Activated naive CD4-positive, alpha-beta T cell treated with Interleukin-2 at 50 U/mL for 16 hours (primary cell): ENCODE results near the gene PAPLN.

Source experiments
- DNase-seq: peaks from one replicate; pipeline ENCODE4 v3.0.0-alpha.2; 2020

The PAPLN gene

DNA sequence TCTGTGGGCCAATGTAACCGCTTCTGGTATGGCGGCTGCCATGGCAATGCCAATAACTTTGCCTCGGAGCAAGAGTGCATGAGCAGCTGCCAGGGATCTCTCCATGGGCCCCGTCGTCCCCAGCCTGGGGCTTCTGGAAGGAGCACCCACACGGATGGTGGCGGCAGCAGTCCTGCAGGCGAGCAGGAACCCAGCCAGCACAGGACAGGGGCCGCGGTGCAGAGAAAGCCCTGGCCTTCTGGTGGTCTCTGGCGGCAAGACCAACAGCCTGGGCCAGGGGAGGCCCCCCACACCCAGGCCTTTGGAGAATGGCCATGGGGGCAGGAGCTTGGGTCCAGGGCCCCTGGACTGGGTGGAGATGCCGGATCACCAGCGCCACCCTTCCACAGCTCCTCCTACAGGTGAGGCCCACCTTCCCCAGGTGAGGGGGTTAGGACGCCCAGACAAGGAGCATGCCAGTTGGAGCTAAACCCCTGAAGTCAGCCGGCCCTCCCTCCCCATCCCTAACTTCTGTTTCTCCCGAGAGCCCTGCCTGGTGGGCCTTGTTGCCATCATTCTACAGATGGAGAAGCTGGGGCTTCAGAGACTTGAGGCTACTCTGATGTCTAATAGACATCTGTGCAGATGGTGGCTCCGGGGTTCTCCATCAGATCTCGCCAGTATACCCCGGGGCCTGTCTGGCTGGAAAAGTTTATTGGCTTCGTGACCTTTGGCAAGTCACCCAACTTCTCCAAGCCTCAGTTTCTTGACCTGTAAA lies 25.3 kb downstream of the PAPLN start:
- no peak for DNase-seq

DNA sequence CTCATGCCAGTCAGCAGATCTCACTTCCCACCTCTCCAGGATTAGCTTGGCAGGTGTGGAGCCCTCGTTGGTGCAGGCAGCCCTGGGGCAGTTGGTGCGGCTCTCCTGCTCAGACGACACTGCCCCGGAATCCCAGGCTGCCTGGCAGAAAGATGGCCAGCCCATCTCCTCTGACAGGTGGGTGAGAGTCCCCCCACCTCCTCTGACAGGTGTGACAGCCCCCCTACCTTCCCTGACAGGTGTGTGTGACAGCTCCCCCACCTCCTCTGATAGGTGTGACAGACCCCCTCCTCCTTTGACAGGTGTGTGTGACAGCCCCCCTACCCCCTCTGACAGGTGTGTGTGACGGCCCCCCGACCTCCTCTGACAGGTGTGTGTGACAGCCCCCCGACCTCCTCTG lies 26.3 kb downstream of the PAPLN start:
- DNase-seq, result no peak

DNA sequence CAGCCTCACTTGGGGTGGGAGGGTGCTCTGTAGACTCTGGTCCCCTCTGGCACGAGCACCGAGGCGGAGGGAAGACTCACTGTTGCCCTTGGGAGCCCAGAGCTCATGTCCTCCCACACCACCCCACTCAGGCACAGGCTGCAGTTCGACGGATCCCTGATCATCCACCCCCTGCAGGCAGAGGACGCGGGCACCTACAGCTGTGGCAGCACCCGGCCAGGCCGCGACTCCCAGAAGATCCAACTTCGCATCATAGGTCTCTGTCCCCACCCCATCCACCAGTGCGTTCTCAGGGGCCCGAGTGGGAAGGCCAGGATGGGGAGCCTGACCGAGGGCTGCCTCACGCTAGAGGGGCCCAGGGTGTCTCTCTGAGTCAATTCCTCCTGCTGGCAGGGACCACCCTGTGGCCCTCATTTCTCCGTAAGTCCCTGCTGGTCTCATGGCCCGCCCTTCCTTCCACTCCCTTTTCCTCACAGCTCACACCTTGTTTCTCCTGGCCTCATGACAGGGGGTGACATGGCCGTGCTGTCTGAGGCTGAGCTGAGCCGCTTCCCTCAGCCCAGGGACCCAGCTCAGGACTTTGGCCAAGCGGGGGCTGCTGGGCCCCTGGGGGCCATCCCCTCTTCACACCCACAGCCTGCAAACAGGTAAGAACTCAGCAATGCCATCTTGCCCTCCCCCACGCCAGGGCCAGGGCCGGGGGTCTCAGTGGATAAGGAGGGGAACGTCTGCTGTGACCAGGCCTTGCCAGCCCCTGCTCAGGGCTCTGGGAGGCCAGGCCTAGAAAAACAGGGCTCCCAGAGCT lies 27.0 kb downstream of the PAPLN start:
- no peak for DNase-seq

DNA sequence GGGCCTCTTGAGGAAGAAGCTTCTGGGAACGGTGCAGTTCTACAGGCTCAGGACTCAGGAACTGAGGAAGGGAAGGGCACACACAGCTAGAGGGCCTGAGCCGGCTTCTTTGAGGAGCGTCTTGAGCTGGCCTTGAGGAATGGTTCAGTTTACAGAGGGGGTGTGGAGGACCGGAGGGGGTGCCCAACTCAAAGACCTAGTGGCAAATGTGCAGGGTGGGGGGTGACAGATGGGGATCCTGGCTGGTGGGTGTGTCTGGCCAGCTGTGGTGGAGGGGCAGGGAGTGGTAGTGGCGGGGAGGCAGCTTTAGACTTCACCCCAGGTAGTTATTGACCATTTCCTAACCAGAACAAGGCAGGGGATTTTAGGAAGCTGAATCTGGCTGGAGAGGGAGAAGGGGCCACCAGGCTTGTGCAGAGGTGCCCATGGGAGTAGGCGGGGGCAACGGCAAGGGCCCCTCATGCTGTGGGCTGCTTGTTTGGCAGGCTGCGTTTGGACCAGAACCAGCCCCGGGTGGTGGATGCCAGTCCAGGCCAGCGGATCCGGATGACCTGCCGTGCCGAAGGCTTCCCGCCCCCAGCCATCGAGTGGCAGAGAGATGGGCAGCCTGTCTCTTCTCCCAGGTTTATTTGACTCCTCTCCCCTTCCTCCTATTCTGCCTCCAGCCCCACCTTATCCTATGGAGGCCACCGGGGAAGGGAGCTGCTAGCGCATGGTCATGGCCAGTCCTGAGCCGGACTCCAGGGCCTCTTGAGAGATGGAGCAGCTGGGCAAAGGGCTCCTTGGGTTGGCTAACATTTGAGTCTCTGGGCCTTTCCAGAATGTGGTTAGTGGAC lies 27.8 kb downstream of the PAPLN start:
- no peak for DNase-seq

DNA sequence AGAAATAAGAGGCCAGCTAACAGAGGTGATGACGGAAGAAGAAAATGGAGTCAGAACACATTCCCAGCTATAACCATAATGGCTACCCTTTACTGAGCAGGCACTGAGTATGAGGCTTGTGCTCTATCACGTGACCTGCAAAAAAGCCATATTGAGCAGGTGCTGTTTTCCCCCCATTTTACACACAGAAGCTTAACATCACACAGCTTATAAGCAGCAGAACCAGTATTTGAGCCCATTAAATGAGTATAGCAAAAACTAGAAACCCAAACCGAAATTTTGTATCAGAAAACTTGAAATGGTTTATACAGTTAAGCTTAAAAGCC lies 28.4 kb downstream of the PAPLN start:
- DNase-seq, result no peak

DNA sequence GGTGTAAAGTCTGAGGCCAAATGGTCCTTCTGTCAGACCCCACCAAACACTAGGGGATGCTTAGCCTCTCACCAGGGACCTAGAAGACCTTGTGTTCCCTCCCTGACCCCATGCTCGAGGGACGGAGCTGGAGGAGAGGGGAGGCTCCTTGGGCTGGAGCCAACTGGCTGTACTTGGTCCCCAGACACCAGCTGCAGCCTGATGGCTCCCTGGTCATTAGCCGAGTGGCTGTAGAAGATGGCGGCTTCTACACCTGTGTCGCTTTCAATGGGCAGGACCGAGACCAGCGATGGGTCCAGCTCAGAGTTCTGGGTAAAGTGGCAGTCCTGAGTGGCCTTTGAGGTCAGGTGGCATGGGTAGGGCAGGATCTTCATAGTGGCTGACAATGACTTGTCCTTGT lies 29.0 kb downstream of the PAPLN start:
- DNase-seq, result no peak

DNA sequence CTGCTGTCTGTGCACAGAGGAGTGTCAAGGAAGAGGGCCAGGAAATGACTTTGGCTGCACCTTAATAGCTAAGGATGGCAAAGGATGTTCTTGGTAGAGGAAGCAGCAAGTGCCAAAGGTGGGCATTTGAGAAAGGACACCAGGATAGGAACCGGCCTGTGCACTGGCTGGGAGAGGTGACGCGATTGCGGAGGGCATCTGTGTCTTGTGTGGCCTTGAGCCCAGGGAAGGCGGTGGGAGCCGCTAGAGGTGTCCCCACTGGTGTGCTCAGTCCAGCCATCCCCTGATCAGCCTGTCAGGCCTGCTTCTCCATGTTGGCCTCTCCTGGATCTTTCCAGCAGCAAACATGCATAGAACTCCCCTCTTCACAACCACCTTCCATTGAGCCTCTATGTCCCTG lies 30.2 kb downstream of the PAPLN start:
- no peak for DNase-seq

DNA sequence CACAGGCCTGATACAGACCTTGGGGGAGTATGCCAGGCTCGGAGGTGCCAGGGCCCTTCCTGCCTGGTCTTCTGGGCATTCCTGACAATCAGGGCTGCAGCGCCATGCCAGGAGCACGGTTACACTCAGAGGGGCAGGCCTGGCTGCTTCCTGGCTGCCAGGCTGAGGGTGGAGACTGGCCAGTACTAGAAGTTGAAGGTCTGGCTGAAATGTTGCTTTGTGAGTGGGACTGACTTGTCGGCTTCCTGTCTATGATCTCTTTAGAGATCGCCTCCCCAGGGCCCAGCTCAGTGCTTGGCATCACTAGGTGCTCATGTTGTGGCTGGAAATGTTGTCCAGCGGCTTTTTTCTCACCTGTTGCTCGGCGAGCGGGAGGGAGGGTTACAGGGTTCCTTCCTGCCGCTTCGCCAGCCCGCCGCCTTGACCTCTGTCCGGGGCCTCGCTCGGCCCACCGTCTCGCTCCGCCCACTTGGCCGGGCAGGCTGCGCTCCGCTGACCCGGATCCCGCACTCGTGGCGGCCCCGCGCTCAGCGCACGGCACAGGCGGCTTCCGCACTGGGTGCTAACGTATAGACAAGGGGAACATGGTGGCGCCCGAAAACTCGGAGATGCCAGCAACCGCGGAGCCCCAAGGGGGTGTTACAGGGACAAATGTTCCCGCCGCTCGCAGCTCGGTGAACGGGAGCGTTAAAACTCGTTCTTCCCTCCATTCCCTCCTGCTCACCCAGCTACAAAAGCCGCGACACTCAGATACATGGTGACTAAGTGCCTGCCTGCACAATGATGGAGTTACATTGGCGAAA lies 32.6 kb downstream of the PAPLN start:
- DNase-seq, result no peak

DNA sequence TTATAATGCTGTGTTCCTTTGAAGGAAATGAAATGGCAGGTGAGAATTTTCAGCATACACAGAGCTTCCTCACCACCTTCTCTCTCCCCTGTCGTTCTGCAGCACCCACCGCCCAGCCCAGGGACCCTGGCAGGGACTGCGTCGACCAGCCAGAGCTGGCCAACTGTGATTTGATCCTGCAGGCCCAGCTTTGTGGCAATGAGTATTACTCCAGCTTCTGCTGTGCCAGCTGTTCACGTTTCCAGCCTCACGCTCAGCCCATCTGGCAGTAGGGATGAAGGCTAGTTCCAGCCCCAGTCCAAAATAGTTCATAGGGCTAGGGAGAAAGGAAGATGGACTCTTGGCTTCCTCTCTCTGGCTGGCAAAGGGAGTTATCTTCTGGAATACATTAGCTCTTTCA lies 35.1 kb downstream of the PAPLN start:
- no peak for DNase-seq

DNA sequence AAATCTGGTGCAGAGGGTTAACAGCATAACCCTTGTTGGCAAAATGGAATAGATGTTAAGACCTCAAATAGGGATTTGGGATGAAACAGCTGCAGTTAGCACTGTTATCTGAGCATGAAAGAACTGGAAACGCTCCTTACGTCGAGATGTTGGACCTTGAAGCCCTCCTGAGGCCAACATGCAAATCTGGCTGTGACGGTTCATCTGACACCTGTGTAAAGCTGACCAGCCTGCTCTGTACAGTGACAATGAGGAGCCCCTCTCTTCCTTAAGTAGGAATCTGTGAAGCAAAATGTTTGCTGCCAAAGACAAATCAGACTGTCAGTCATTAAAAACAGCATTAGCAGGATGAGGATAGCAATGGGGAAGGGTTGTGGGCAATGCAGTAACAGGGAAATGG lies 36.5 kb downstream of the PAPLN start:
- DNase-seq, result no peak

DNA sequence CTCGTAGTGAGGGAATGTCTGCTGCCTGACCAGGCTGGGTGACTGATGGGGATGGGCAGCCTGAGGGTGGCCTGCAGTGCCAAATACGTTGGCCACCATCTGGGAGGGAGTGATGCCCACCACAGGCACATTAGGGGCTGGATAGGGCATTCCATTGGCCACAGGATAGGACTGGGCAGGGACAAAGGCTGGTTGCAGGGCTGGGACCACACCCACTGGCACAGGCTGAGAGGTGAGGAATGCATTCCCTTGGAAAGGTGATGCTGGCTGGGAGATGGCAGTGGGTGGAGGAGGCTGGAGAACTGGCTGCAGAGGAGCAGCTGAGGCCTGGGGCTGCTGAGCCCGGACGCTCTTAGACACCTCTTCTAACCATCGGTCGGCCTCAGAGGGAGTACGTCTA lies 39.5 kb downstream of the PAPLN start:
- DNase-seq, result no peak

DNA sequence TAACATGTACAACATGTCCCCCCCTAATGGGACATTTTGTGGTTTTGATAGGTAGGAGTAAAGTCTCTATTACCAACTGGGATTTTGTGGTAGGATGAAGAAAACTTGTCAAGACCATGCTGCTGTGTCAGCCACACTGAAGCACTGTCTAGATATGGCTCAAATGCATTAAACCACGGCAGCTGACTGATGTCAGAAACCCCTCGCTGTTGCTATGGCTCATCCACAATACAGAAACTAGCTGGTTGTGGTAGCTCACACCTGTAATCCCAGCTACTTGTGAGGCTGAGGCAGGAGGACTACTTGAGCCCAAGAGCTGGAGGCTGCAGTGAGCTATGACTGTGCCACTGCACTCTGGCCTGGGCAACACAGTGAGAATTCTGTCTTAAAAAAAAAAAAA lies 40.1 kb downstream of the PAPLN start:
- DNase-seq, result no peak

DNA sequence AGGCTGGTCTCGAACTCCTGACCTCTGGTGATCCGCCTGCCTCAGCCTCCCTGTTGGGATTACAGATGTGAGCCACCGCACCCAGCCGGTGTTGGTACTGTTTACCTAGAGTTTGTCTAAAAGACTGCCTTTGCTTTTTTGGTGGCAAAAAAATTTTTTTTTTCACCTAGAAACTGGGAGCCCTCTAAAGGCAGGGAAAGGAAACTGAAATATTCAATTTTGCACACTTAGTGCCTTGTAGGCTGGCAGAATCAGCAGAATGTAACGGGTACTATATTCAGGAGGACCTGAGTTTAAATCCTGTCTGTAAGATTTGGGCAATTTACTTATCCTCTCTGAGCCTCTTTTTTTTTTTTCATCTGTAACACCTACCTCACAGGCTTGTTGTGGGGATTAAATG lies 43.6 kb downstream of the PAPLN start:
- DNase-seq, result no peak

DNA sequence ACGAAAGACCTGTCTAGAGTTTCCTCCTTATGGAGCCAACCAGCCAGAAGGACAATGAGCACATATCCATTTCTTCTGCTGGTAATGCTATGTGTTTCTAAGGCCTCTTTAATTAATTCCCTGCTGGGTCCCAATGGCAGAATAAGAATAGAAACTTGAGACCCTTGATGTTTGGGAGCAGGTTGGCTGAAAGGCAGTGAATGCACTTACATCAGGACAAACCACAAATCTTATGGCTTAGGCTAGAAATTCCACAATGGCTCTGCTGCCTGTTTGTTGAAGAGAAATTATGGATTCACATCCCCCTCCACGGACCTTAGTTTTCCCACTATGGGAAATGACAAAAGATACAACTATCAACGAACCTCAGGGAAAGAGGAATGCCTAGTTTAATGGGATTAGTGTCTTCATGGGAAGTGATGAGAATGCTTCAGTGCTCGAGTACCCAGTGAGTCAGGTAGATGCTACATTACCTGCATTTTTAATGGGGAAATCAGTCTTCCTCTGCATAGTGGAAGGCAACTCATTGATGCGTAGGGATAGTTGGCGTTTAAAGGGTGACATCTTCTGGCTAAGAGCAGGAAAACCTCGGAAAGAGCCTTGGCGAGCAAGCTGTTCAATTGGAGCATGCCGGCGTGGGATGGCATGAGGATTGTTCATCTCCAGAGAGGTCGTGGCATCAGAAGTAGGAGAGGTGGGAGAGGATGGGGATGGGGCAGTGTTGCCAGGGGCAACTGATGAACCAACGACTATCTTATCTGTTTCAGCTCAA lies 46.5 kb downstream of the PAPLN start:
- DNase-seq, result no peak

DNA sequence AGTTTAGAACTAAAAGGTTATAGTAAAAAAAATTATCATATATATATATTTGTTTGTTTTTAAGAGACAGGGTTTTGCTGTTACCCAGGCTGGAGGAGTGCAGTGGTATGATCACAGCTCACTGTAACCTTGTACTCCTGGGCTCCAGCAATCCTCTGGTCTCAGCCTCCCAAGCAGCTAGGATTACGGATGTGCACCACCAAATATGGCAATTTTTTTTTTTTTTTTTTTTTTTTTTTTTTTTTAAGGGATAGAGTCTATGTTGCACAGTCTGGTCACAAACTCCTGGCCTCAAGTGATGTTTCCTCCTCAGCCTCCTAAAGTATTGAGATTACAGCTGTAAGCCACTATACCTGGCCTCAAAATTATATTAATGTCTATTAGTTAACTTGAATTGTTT lies 48.7 kb downstream of the PAPLN start:
- DNase-seq, result no peak

DNA sequence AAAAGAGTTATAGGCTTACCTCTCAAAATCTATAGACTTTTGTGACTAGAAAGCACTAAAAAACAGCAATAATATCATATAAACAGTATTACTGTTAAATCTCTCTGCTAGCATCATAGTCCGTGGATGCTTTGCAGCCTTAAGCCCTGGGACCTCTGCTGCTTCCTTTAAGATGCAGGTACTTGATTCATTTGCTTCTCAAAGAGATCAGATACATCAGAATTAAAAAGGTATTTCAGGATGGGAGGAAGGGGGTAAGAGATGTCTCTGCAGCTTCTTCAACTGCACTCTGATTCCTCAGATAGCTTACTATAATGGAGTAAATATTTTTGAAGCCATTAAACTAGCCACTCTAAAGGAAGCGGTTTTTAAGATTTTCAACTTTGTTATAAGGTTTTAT lies 49.3 kb downstream of the PAPLN start:
- no peak for DNase-seq

DNA sequence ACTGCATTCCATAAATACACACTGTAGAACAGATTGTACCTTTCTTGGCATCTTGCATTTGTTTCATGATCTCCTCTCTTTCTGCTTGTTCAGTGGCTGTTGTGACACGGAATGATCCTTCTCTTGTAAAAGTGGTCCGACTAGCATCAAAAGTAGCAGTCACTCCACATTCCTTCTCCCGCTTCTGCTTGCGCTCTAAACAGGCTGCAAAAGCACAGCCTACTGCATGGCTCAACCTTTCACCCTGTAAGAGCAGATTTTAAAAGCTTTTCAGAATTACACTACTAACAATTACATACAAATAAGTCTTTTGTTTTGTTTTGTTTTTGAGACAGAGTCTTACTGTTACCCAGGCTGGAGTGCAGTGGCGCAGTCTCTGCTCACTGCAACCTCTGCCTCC lies 49.8 kb downstream of the PAPLN start:
- no peak for DNase-seq

DNA sequence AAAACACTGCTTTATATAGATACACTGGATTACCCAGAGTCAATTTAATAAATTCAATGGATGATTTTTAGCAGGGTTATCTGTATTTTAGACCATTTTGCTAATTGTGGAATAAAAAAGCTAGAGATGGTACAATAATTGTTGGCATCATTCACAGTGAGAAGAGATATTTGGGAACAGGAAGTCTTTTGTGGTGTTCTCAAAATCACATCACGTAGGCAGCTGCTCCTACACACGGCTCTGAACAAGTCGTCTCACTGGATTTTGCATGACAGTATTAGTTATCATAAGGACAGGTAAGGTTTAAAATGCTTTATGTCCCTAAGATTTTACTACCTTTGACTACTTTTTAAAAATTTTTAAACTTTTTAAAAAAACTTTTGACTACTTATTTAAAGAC lies 52.0 kb downstream of the PAPLN start:
- DNase-seq, result no peak

DNA sequence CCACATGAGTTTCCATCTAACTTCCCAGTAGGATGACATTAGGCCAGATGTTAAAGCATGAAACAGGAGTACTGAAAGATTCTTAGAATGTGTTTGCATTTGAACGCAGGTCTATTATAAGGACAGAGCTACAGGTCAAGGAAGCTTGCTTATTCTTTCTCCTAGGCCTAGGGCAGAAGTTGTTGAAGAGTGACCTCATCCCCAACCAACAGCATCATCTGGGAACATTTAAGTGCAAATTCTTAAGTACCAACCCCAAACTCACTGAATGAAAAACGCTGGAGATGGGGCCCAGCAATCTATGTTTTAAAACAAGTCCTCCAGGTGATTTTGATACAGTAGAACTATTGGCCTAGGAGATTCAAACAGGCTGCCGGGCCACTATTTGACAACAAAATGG lies 52.4 kb downstream of the PAPLN start:
- no peak for DNase-seq

DNA sequence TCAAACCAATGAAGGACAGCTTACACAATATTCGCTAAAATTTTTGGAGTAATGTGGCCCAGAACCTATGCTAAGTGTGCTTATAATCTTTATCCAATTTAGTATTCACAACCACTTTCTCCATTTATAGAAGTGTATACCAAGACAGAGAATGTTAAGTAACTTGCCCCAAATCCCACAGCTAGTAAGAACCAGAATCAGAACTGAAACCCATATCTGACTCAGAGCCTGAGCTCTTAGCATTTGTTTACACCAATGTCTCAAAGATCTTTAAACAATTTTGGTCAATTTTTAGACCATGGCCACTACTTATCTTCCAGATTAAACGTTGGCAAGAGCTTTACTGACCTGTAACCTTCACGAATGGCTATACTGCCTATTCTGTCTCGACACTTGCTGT lies 53.0 kb downstream of the PAPLN start:
- no peak for DNase-seq

DNA sequence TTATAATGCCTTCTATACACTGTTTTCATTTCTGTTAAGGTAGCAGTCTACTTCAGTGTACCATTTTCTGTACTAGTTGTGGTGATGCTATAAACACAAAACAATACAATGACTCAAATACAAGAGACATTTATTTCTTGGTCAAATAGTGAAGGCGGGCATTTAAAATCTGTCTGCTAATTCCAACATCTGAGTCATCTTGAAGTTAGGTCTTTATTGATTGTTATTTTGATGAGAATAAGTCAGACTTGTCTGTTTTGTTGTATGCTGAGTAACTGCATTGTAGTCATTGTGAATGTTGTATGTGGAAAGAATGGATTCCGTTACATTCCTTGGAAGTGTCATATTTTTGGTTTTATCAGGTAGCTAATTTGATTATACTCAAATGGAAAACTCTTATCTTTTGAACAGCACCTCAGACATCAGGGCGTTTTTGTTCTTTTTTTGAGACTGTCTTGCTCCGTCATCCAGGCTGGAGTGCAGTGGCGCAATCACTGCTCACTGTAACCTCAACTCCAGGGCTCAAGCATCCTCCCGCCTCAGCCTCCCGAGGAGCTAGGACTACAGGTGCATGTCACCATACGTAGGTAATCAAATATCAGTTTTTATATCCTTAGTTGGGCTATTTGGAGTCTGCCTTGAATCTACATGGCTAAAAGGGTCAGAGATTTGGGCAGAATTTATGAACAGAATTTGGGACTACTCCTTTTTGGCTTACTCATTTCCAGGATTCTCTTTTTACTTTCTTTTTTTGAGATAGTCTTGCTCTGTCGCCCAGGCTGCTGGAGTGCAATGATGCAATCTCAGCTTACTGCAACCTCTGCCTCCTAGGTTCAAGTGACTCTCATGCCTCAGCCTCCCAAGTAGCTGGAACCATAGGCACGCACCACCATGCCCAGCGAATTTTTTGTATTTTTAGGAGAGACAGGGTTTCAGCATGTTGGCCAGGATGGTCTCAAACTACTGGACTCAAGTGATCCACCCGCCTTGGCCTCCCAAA lies 56.8 kb downstream of the PAPLN start:
- no peak for DNase-seq
